Parathyroid adenoma (tissue), 2 donors: ENCODE data around the gene DOK1.

Experiments used
- H2AFZ ChIP-seq: fragments of 300-600 bp; sonication (generic); one replicate; pipeline ENCODE4 v1.7.0; 2017; ENCODE audit warnings: antibody characterized with exemption, mild to moderate bottlenecking
- H3K27ac ChIP-seq: fragments of 300-600 bp; sonication (generic); one replicate; pipeline ENCODE4 v1.7.0; 2017
- H3K27me3 ChIP-seq: fragments of 300-600 bp; sonication (generic); one replicate; pipeline ENCODE4 v1.7.0; 2017; ENCODE audit warnings: low read length; ENCODE audit not compliant: control insufficient read depth, insufficient read depth
- H3K36me3 ChIP-seq: fragments of 300-600 bp; sonication (generic); one replicate; pipeline ENCODE4 v1.7.0; 2017; ENCODE audit warnings: low read length; ENCODE audit not compliant: control insufficient read depth, insufficient read depth
- H3K4me1 ChIP-seq: fragments of 300-600 bp; sonication (generic); one replicate; pipeline ENCODE4 v1.7.0; 2017; ENCODE audit warnings: control low read depth
- H3K4me2 ChIP-seq: fragments of 300-600 bp; sonication (generic); one replicate; pipeline ENCODE4 v1.7.0; 2017; ENCODE audit warnings: low read length
- H3K4me3 ChIP-seq: fragments of 300-600 bp; sonication (generic); one replicate; pipeline ENCODE4 v1.7.0; 2017; ENCODE audit warnings: low read depth, low read length
- H3K79me2 ChIP-seq: fragments of 300-600 bp; sonication (generic); one replicate; pipeline ENCODE4 v1.7.0; 2017; ENCODE audit warnings: control low read depth
- H3K9ac ChIP-seq: fragments of 300-600 bp; sonication (generic); one replicate; pipeline ENCODE4 v1.7.0; 2017; ENCODE audit warnings: mild to moderate bottlenecking
- H3K9me3 ChIP-seq: fragments of 300-600 bp; sonication (generic); one replicate; pipeline ENCODE4 v1.7.0; 2017; ENCODE audit warnings: low read length; ENCODE audit not compliant: control insufficient read depth
- CTCF ChIP-seq: fragments of 300-600 bp; sonication (generic); IDR thresholded peaks from one replicate; pipeline ENCODE4 v1.7.0; 2017; ENCODE audit warnings: antibody characterized with exemption, mild to moderate bottlenecking
- donor health status: primary hyperparathyroidism.

Gene DOK1

GRCh38 chr2:74510272-74510671, 44.2 kb upstream of the DOK1 start:
- Histone ChIP-seq H3K9ac (no peak overlapping the region), H2AFZ (peak overlapping the region; percentile 8), H3K79me2 (peaks cover 4% of the 10 kb centered on the region), H3K27ac (no peak overlapping the region), H3K9me3 (no peaks in the 10 kb centered on the region), H3K4me2 (no peak overlapping the region), H3K4me1 (peaks cover 17% of the 10 kb centered on the region), H3K4me3 (no peak overlapping the region), H3K27me3 (no peaks in the 10 kb centered on the region), H3K36me3 (no peaks in the 10 kb centered on the region)
- TF ChIP-seq CTCF: no peak

- TF ChIP-seq CTCF: no peak
- no peak overlapping the region for H2AFZ ChIP-seq
- H3K79me2 ChIP-seq: peaks cover 4% of the 10 kb centered on the region
- H3K9me3 ChIP-seq: no peaks in the 10 kb centered on the region
- no peak overlapping the region for H3K4me2 ChIP-seq
- no peaks in the 10 kb centered on the region for H3K36me3 ChIP-seq
- no peak overlapping the region for H3K4me3 ChIP-seq
- no peak overlapping the region for H3K27ac ChIP-seq
- peaks cover 10% of the 10 kb centered on the region for H3K4me1 ChIP-seq
- no peaks in the 10 kb centered on the region for H3K27me3 ChIP-seq
- H3K9ac ChIP-seq: no peak overlapping the region
These were observed 43.2 kb upstream of the DOK1 start for GRCh38 chr2:74511104-74511989.

- H3K36me3 ChIP-seq: no peaks in the 10 kb centered on the region
- H3K79me2 ChIP-seq: no peaks in the 10 kb centered on the region
- TF ChIP-seq CTCF: no peak
- peaks cover 4% of the 10 kb centered on the region for H3K4me1 ChIP-seq
- no peaks in the 10 kb centered on the region for H3K9me3 ChIP-seq
- H3K4me2 ChIP-seq: no peak overlapping the region
- no peak overlapping the region for H3K27ac ChIP-seq
- no peaks in the 10 kb centered on the region for H3K27me3 ChIP-seq
- no peak overlapping the region for H2AFZ ChIP-seq
- H3K4me3 ChIP-seq: no peak overlapping the region
- no peak overlapping the region for H3K9ac ChIP-seq
These were observed 41.5 kb upstream of the DOK1 start for GRCh38 chr2:74512744-74513604.

- TF ChIP-seq CTCF: no peak
- H3K9ac ChIP-seq: no peak overlapping the region
- H3K4me1 ChIP-seq: no peaks in the 10 kb centered on the region
- no peaks in the 10 kb centered on the region for H3K27me3 ChIP-seq
- H3K27ac ChIP-seq: no peak overlapping the region
- no peaks in the 10 kb centered on the region for H3K9me3 ChIP-seq
- no peaks in the 10 kb centered on the region for H3K79me2 ChIP-seq
- H3K4me2 ChIP-seq: no peak overlapping the region
- H3K36me3 ChIP-seq: no peaks in the 10 kb centered on the region
- H2AFZ ChIP-seq: no peak overlapping the region
- H3K4me3 ChIP-seq: no peak overlapping the region
These were observed 40.7 kb upstream of the DOK1 start for GRCh38 chr2:74513605-74514367.
